CD14-positive monocyte (primary cell): Measurements from ENCODE around the gene TMEM272. TPM values are rescaled to one million over a fixed set of nuclear protein-coding genes. Genes with fewer than 3 reads are reported as not detected.
A peak's percentile ranks its signal among the peaks of the same experiment; 100 is the strongest.

Experiments used
- DNase-seq, 3 donors: peaks; one replicate each; pipeline ENCODE4 v3.0.0-alpha.2; 2011 to 2022
- H2AFZ ChIP-seq: 2 replicates; pipeline ENCODE4 v1.6.0; 2012; ENCODE audit warnings: mild to moderate bottlenecking, low read depth, low read length, inconsistent platforms; ENCODE audit not compliant: insufficient read depth, poor library complexity, severe bottlenecking
- H3K27ac ChIP-seq, 2 donors: 1 replicate in 1 of 2; 2 replicates in 1 of 2; pipeline ENCODE4 v1.5.1; 2012 to 2013; ENCODE audit warnings: low read length in 2 of 2, control low read depth in 1 of 2, inconsistent platforms in 1 of 2, low read depth in 1 of 2, mild to moderate bottlenecking in 1 of 2
- H3K27me3 ChIP-seq, 2 donors: one replicate each; pipeline versions ENCODE4 v1.6.0 to v1.6.1; 2011 to 2013; ENCODE audit warnings: low read length in 2 of 2; ENCODE audit not compliant: control insufficient read depth in 2 of 2, insufficient read depth in 2 of 2
- H3K36me3 ChIP-seq, 2 donors: replicated peaks in 1 of 2; 1 replicate in 1 of 2; 2 replicates in 1 of 2; pipeline versions ENCODE4 v1.5.1 to v1.6.1; 2012 to 2013; ENCODE audit warnings: low read length in 2 of 2, control low read depth in 1 of 2, inconsistent platforms in 1 of 2, mild to moderate bottlenecking in 1 of 2; ENCODE audit not compliant: insufficient read depth in 2 of 2, control insufficient read depth in 1 of 2
- H3K4me1 ChIP-seq, 2 donors: 1 replicate in 1 of 2; 2 replicates in 1 of 2; pipeline versions ENCODE4 v1.5.1 to v1.6.1; 2012 to 2013; ENCODE audit warnings: low read length in 2 of 2, control low read depth in 1 of 2, inconsistent platforms in 1 of 2, mild to moderate bottlenecking in 1 of 2, moderate library complexity in 1 of 2; ENCODE audit not compliant: insufficient read depth in 2 of 2, control insufficient read depth in 1 of 2
- H3K4me2 ChIP-seq: replicated peaks from 2 replicates; pipeline ENCODE3; 2012; ENCODE audit warnings: low read length, moderate library complexity, mild to moderate bottlenecking; ENCODE audit not compliant: poor library complexity, severe bottlenecking; ENCODE audit errors: extremely low read depth
- H3K4me3 ChIP-seq, 3 experiments: fragments of 200-600 bp in 1 of 3; sonication (generic) in 1 of 3; replicated peaks in 1 of 3; 1 replicate in 2 of 3; 2 replicates in 1 of 3; pipeline ENCODE4 v1.5.1; 2011 to 2013; ENCODE audit warnings: low read length in 3 of 3, mild to moderate bottlenecking in 3 of 3, control low read depth in 2 of 3, low read depth in 2 of 3, inconsistent platforms in 1 of 3, moderate library complexity in 1 of 3
- H3K79me2 ChIP-seq: 2 replicates; pipeline ENCODE4 v1.6.0; 2012; ENCODE audit warnings: mild to moderate bottlenecking, control low read depth, inconsistent platforms, low read length, moderate library complexity; ENCODE audit not compliant: insufficient read depth
- H3K9ac ChIP-seq: 2 replicates; pipeline ENCODE4 v1.6.0; 2017; ENCODE audit warnings: low read length, mild to moderate bottlenecking; ENCODE audit not compliant: insufficient read depth, poor library complexity, severe bottlenecking
- H3K9me3 ChIP-seq, 2 donors: replicated peaks in 1 of 2; 1 replicate in 1 of 2; 2 replicates in 1 of 2; pipeline versions ENCODE4 v1.5.1 to v1.6.1; 2012 to 2013; ENCODE audit warnings: low read length in 2 of 2, control low read depth in 1 of 2; ENCODE audit not compliant: control insufficient read depth in 1 of 2, insufficient read depth in 1 of 2
- H4K20me1 ChIP-seq: 2 replicates; pipeline ENCODE4 v1.6.0; 2012; ENCODE audit warnings: mild to moderate bottlenecking, low read length, control low read depth, moderate library complexity; ENCODE audit not compliant: insufficient read depth
- H3K27ac Mint-ChIP-seq, 7 donors: one replicate each; pipeline ENCODE4 v1.8.0; 2020; ENCODE audit warnings: mild to moderate bottlenecking in 7 of 7, mixed read lengths in 7 of 7, moderate library complexity in 6 of 7, inconsistent platforms in 2 of 7
- H3K27me3 Mint-ChIP-seq, 3 donors: one replicate each; pipeline ENCODE4 v1.8.0; 2021 to 2022; ENCODE audit warnings: low read depth in 3 of 3, mild to moderate bottlenecking in 3 of 3, mixed read lengths in 3 of 3, moderate library complexity in 3 of 3, inconsistent platforms in 1 of 3
- H3K36me3 Mint-ChIP-seq, 2 donors: one replicate each; pipeline ENCODE4 v1.8.0; 2020; ENCODE audit warnings: mixed read lengths in 2 of 2, inconsistent platforms in 1 of 2, mild to moderate bottlenecking in 1 of 2
- H3K4me1 Mint-ChIP-seq: one replicate; pipeline ENCODE4 v1.8.0; 2020; ENCODE audit warnings: mild to moderate bottlenecking, mixed read lengths
- H3K4me3 Mint-ChIP-seq, 2 donors: one replicate each; pipeline ENCODE4 v1.8.0; 2020; ENCODE audit warnings: mild to moderate bottlenecking in 2 of 2, mixed read lengths in 2 of 2, moderate library complexity in 1 of 2
- H3K9me3 Mint-ChIP-seq, 7 donors: one replicate each; pipeline ENCODE4 v1.8.0; 2020 to 2022; ENCODE audit warnings: mixed read lengths in 7 of 7, mild to moderate bottlenecking in 6 of 7, moderate library complexity in 6 of 7, inconsistent platforms in 2 of 7
- CTCF ChIP-seq: fragments of 200-600 bp; IDR thresholded peaks from one replicate; pipeline ENCODE4 v1.8.0; 2022; ENCODE audit warnings: antibody characterized with exemption, mild to moderate bottlenecking
- WGBS: methylation state at CpG from one replicate; pipeline ENCODE4 v1.1.5; 2013; ENCODE audit warnings: missing lambda C conversion rate; ENCODE audit not compliant: insufficient coverage; 5-methylcytosine and 5-hydroxymethylcytosine counted together
- intact Hi-C, 2 donors: fragments of 100-400 bp; cut with micrococcal nuclease; formaldehyde crosslinking; loops; one replicate each; pipeline versions ENCODE4 v1.15.0 to v1.15.1; 2023
- polyA plus RNA-seq, 3 donors: library from polyadenylated mRNA; depleted of rRNA in 1 of 3; unstranded in 2 of 3; stranded (reverse) in 1 of 3; fragments of 300-500 nt in 2 of 3; fragments of >200 nt in 1 of 3; fragmentation: Illumina TruSeq in 2 of 3; gene quantifications; 1 replicate in 2 of 3; 2 replicates in 1 of 3; pipeline ENCODE4 v1.2.3, GENCODE V29; 2012 to 2021

The TMEM272 gene
- polyA plus RNA-seq, 3 donors, result 0.07 TPM; not detected in 2

- Mint-ChIP-seq H3K4me1 (peaks cover 3% of the 10 kb centered on the region), H3K4me3 (no peak overlapping the region), H3K27me3 (peaks cover 0 to 2% (median 1%) of the 10 kb centered on the region in 3 donors), H3K9me3 (peaks cover 0 to 2% (median 0%) of the 10 kb centered on the region in 7 donors), H3K27ac (peak overlapping the region in 3 of 7 donors; percentile 50 to 65 (median 55)), H3K36me3 (peaks cover 71 to 76% of the 10 kb centered on the region in 2 donors)
- H3K9me3 ChIP-seq, result no peaks in the 10 kb centered on the region
- no peak overlapping the region for H3K9ac ChIP-seq
- H3K27ac ChIP-seq, result peak overlapping the region in 1 of 2 donors; percentile 42
- peaks cover 68 to 88% of the 10 kb centered on the region in 2 donors for H3K36me3 ChIP-seq
- no peaks in the 10 kb centered on the region for H3K79me2 ChIP-seq
- no peak overlapping the region for H3K4me2 ChIP-seq
- TF ChIP-seq CTCF, result no peak
- intact Hi-C loops, result no loop called here
- no peaks in the 10 kb centered on the region for H3K27me3 ChIP-seq
- 50% methylated on average over 1 of the region's 4 CpGs for WGBS
- H2AFZ ChIP-seq, result no peak overlapping the region
- DNase-seq, result no peak
- no peaks in the 10 kb centered on the region for H4K20me1 ChIP-seq
- H3K4me3 ChIP-seq, result no peak overlapping the region
- H3K4me1 ChIP-seq, result no peaks in the 10 kb centered on the region
Measured at GRCh38 chr13:51765142-51765515, 79.8 kb downstream of the TMEM272 start.

- no peak for DNase-seq
Measured at GRCh38 chr13:51764184-51765141, 80.5 kb downstream of the TMEM272 start.

More at GRCh38 chr13:51764184-51765141, 80.5 kb downstream of the TMEM272 start:
- H3K27ac ChIP-seq, result peak overlapping the region in 1 of 2 donors; percentile 42
- H3K27me3 ChIP-seq, result no peaks in the 10 kb centered on the region
- H3K9me3 ChIP-seq, result no peaks in the 10 kb centered on the region
- H3K4me2 ChIP-seq, result no peak overlapping the region
- Mint-ChIP-seq H3K4me3 (no peak overlapping the region), H3K4me1 (peaks cover 3% of the 10 kb centered on the region), H3K27ac (peak overlapping the region in 5 of 7 donors; percentile 27 to 81 (median 55)), H3K27me3 (peaks cover 0 to 1% (median 0%) of the 10 kb centered on the region in 3 donors), H3K9me3 (peaks cover 0 to 2% (median 0%) of the 10 kb centered on the region in 7 donors), H3K36me3 (peaks cover 78 to 82% of the 10 kb centered on the region in 2 donors)
- no peaks in the 10 kb centered on the region for H3K4me1 ChIP-seq
- no peak for TF ChIP-seq CTCF
- H2AFZ ChIP-seq, result no peak overlapping the region
- no peak overlapping the region for H3K9ac ChIP-seq
- no peaks in the 10 kb centered on the region for H4K20me1 ChIP-seq
- no peaks in the 10 kb centered on the region for H3K79me2 ChIP-seq
- H3K4me3 ChIP-seq, result no peak overlapping the region
- 38% methylated on average over 9 of the region's 12 CpGs for WGBS
- H3K36me3 ChIP-seq, result peaks cover 75 to 94% of the 10 kb centered on the region in 2 donors
- intact Hi-C loops, result no loop called here
